Endothelial cell of umbilical vein (primary cell): ENCODE results near the gene TXK.

ENCODE experiments used
- EZH2 ChIP-seq: IDR thresholded peaks from 2 replicates; pipeline ENCODE4 v1.6.1; 2012; ENCODE audit warnings: borderline replicate concordance, low read depth, mild to moderate bottlenecking, moderate library complexity, low read length, inconsistent platforms; ENCODE audit not compliant: severe bottlenecking
- FOS ChIP-seq: IDR thresholded peaks from 2 replicates; pipeline ENCODE4 v1.6.1; 2011; ENCODE audit warnings: mild to moderate bottlenecking, low read length, moderate library complexity, borderline replicate concordance; ENCODE audit not compliant: insufficient read depth
- GATA2 ChIP-seq: IDR thresholded peaks from 2 replicates; pipeline ENCODE4 v1.7.0; 2011; ENCODE audit warnings: low read depth, mild to moderate bottlenecking, moderate library complexity, mixed read lengths, low read length; ENCODE audit not compliant: insufficient read length, insufficient read depth
- MYC ChIP-seq: IDR thresholded peaks from one replicate; pipeline ENCODE4 v1.6.1; 2011; ENCODE audit warnings: mild to moderate bottlenecking, low read depth, low read length
- POLR2A ChIP-seq: IDR thresholded peaks from 2 replicates; pipeline ENCODE4 v1.6.1; 2012; ENCODE audit warnings: low read depth, mild to moderate bottlenecking, control low read depth, low read length
- POLR2AphosphoS5 ChIP-seq: IDR thresholded peaks from 2 replicates; pipeline ENCODE4 v1.6.1; 2012; ENCODE audit warnings: low read depth, mild to moderate bottlenecking, control low read depth, low read length, moderate library complexity; ENCODE audit not compliant: insufficient read depth
- TF ChIP-seq, protein P1 (sequence below), 2 donors: IDR thresholded peaks; 1 replicate in 1 of 2; 2 replicates in 1 of 2; pipeline ENCODE4 v1.5.1; 2011; ENCODE audit warnings: low read length in 2 of 2, mild to moderate bottlenecking in 2 of 2, moderate library complexity in 2 of 2, control low read depth in 1 of 2, inconsistent platforms in 1 of 2, low read depth in 1 of 2; ENCODE audit not compliant: insufficient read depth in 1 of 2; ENCODE audit errors: extremely low read depth in 1 of 2
- TF ChIP-seq, protein P2 (sequence below): IDR thresholded peaks from 2 replicates; pipeline ENCODE4 v1.6.1; 2011; ENCODE audit not compliant: insufficient read depth, insufficient read length

DNA sequence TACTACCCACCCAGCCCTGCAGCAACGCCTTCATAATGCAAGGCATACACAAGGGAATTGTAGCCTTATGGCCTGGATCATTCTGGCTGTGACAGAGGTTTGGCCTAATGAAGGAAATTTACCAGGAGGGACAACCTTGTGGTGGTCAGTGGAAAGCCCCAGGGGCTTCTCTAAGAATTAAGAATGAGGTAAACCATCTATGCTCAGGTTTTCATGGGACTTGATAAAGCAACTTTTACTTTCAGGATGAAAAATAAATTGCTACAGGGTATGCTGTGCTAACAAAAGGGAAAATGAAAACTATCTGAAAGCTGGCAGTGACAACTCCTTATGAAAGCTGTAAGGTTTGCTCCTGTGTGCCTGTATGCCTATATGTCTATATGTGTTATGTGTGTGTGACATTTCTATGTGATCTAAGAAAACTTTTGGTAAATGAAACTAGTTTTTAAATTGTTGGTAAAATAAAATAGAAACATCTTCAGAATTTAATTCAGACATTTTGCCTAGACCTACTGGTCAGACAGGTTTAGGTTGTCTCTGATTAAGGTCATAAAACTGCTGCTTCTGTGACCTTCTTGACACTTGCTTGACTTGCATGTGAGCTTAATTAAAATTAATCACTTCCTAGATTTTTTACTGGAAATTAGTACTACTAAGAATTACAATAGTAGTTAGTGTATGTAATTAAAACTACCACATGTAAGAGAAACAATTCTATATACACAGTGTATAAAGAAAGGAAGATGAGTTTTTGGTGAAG lies 19.9 kb upstream of the TXK start:
- TF ChIP-seq, protein P1, sequence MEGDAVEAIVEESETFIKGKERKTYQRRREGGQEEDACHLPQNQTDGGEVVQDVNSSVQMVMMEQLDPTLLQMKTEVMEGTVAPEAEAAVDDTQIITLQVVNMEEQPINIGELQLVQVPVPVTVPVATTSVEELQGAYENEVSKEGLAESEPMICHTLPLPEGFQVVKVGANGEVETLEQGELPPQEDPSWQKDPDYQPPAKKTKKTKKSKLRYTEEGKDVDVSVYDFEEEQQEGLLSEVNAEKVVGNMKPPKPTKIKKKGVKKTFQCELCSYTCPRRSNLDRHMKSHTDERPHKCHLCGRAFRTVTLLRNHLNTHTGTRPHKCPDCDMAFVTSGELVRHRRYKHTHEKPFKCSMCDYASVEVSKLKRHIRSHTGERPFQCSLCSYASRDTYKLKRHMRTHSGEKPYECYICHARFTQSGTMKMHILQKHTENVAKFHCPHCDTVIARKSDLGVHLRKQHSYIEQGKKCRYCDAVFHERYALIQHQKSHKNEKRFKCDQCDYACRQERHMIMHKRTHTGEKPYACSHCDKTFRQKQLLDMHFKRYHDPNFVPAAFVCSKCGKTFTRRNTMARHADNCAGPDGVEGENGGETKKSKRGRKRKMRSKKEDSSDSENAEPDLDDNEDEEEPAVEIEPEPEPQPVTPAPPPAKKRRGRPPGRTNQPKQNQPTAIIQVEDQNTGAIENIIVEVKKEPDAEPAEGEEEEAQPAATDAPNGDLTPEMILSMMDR (IDR thresholded peaks at IDR 0.05; ENCODE audit: extremely low read depth in 1 of 2, insufficient read depth in 1 of 2, low read depth in 1 of 2, low read length in 2 of 2): no peak
- no peak for TF ChIP-seq EZH2
- TF ChIP-seq POLR2AphosphoS5: no peak
- no peak for TF ChIP-seq POLR2A
- TF ChIP-seq, protein P2, sequence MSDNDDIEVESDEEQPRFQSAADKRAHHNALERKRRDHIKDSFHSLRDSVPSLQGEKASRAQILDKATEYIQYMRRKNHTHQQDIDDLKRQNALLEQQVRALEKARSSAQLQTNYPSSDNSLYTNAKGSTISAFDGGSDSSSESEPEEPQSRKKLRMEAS: no peak
- no peak for TF ChIP-seq FOS
- TF ChIP-seq GATA2: no peak
- TF ChIP-seq MYC: no peak
